COR-L47 (cell line): ENCODE measurements around the gene IGF2BP1.
"Not testable (repeated sequence)": the region's sequence is repeated elsewhere in the genome, so short reads cannot be mapped to it uniquely, and the experiment has no call there.

ENCODE experiments used
- DNase-seq: peaks from one replicate; lab custom pipeline; 2025; lab: John Stamatoyannopoulos, UW

The IGF2BP1 gene

DNA sequence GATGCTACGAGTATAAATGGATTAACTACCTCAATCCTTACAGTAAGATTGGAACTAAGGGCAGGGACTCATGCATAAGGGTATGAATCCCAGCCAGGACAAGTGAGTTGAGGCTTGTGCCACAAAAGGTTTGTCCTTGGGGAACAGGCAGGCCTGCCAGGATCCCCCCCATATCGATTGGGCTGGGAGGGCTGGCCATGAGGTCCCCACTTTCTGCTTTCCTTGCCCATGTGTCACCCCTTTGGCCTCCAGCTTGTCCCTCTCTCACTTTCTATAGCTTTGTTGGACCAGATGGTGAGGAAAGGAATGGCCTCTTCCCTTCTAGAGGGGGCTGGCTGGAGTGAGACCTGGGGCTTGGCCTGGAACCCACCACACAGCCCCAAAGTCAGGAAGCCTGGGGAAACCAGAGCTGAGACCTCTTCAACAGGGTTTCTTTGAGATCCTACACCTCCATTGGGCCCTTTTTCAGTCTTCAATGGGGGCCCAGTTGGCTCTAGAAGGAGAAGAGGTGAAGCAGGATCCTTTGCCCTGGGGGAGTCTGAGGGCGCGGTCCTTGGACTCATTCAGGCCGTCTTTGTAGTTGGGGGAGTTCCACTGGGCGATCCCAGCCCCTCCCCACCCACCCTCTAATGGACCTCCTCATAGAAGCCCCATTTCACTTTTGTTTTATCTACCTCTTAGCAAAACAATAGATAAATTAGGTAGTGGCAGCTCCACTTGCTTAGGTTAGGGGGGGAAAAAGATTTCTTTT lies 57.3 kb downstream of the IGF2BP1 start:
- DNase-seq, result no peak

DNA sequence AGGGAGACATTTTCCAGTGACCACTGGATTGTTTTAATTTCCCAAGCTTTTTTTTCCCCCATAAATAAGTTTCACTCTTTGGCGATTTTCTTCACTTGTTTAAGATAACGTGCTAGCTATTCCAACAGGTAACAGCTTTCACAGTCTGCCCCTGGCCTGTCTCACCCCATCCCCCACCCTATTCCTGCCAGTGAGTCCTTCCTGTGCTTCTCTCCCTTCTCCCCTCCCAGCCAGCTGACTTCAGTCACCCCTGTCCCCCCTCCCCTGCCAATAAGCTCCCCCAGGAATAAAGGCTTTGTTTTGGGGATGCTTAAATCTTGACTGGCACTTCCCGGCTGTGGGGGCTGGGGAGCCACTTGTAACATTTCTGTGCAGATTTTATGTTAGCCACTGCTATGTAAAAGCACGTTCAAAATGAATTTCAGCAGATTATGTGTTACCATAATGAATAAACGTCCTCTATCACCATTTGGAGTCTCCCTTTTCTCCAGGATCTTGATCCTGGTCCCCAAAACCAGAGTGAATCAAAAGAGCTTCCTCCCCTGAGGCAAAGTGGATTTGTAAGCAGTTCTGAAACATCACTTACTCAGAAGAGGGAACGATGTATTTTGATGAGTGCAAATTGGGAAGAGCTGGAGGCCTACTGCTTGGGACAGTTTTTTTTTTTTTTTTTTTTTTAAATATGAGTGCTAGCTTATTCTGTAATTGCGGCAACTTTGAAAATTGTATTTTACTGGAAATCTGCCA lies 58.2 kb downstream of the IGF2BP1 start:
- DNase-seq, result no peak

DNA sequence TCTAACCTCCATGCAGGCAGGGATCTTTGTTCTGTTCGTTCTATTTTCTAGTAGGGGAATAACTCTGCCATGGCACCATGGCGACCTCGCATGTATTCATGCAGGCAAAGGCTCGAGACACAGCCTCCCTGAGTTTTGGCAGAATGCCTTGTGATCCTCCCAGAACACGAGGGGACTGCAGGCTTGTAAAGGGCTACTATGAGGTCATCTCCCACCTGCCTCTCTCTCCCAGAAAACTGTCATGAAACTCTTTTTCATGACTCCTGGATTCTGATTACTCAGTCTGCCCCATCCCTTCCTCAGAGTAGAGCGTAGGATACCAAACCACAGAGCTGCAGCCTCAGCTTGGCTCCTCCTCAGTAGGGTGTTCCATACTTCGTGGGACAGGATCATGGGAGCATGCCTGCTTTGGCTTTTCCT lies 64.3 kb downstream of the IGF2BP1 start:
- DNase-seq, result no peak

DNA sequence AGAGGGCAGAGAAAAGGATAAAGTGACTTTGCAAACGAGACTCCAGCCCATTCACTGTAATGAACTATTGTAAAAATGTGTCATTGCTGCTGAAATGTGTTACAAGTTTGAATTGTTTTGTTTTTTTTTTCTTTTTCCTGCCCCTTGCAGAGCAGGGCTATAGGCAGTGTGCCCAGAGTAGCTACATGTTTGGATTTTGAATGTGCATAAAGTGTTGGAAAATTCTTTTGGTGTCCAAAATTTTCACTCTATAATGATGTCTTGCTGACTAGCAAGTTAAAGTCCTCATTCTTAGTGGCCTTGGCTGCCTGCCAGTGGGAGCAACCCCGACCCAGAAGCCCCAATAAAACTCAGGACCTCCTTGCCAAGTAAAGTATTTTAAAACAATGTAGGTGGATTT lies 66.5 kb downstream of the IGF2BP1 start:
- no peak for DNase-seq

DNA sequence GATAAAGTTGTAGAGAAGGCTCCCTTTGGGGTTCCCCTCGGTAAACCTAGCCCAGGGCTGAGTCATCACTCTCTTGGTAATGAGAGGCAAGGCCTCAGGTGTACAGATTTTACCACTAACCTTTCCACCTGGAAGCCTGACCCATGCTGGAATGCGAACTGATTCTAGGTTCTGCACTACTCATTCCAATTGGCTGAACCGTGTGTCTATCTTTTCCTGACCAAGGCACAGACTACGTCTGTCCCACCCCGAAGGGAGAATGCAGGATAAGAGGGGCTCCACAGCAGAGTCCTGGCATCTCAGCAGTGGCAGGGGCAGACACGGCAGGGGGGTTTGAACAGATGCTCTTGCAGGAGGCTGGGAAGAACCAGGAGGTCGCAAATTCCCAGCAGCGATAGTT lies 70.0 kb downstream of the IGF2BP1 start:
- no peak for DNase-seq

DNA sequence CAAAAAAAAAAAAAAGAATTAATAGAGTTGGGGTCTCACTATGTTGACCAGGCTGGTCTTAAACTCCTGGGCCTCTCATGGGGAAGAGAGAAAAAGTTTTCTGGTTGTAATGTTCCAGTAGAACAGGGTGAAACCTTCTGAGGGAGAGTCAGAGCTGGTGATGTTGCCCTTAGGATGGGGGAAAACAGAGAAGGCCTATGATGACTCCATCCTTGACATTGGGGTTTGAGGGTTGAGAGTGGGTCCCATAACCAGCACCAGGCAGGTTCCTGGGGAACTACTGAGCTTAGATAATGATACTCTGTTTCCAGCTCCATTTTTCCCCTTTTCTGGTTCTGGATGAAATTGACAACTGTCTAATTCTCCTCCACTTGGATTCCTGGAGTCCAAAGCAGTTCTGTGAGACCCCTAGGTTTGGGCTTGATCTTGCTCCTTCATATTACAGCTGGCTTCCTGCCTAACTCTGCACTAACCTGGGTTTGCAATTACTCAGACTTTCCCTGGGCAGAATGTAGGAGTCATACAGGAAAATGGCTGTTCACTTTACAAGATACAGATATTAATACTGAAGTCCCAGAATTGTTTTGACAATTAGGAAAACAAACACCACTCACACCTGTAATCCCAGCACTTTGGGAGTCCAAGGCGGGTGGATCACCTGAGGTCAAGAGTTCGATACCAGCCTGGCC lies 72.5 kb downstream of the IGF2BP1 start:
- no peak for DNase-seq

DNA sequence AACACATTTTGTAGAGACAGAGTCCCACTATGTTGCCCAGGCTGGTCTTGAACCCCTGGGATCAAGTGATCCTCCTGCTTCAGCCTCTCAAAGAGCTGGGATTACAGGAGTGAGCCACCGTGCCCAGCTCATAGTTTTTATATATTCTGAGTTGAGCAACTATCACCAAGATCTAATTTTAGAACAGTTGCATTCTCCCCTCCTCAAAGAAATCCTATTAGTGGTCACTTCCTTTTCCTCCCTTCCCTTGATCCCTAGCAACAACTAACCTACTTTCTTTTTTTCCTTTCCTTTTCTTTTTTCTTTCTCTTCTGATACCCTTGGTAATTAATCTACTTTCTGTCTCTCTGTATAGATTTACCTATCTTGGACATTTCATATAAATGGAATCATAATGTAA lies 73.9 kb downstream of the IGF2BP1 start:
- no peak for DNase-seq

DNA sequence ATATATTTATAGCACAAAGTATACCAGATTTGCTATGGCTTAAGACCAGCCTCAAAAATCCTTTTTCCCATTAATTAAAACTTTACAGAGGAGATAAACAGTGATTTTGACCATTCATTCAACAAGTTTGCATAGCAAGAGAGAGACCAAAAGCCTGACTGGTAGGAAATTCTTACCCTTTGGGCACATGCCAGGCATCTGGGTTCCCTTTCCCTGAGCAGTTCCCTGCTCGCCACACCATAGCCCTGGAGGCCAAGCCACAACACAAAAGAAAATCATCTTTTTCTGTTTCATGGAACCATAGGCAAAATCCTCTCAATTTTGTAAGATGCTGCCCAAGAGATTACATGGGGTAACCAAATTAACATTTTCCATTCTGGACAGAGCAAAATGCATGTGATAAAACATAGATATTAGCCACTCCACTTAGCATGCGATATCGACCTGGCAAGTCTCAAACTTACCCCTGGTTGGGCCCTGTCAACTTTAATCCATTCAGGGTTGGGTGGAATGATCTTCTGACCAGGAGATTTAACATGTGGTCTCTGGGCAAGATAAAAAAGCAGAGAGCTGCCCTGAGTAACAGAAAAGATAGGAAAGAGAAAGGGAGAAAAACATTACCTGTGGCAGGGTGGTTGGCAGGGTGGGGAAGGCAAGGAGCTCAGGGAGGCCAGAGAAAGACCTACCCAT lies 77.8 kb downstream of the IGF2BP1 start:
- no peak for DNase-seq

DNA sequence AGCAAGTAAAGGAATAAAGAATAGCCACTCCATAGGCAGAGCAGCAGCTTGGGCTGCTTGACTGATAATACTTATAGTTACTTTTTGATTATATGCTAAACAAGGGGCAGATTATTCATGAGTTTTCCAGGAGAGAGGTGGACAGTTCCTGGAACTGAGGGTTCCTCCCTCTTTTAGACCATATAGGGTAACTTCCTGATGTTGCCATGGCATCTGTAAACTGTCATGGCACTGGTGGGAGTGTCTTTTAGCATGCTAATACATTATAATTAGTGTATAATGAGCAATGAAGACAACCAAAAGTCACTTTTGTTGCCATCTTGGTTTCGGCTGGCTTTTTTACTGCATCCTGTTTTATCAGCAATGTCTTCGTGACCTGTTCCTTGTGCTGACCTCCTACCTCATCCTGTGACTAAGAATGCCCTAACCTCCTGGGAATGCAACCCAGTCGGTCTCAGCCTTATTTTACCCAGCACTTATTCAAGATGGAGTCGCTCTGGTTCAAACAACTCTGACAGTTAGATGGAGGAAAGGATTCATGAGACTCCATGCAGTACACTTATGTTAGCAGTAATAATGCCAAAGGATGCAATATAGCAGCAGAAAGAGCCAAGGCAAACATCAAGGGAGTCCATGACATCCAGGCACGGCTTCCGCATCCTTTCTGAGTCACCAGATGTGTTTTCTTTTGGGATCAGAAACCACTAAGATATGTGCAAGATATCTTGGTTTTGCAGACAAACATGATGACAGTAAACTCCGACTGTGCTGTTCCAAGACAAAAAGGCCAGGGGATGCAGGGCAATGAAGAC lies 79.6 kb downstream of the IGF2BP1 start:
- no peak for DNase-seq

DNA sequence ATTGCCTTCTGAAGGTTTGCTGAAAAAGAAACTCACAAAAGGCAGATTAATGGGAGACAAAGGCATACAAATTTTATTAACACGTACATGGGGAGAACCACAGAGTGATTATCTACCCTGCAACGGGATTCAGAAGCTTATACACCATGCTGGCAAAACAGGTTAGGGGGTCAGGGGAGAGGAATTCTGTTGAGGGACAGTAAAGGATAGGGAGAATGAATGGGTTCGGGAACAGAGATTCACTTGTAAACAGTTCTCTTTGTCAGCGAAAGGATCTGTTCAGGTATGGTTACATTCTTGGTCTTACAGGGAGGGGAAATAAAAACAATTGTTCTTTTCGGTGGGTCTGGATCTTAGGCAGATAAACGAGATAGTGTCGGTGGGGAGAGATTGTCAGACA lies 81.1 kb downstream of the IGF2BP1 start:
- DNase-seq, result no peak

DNA sequence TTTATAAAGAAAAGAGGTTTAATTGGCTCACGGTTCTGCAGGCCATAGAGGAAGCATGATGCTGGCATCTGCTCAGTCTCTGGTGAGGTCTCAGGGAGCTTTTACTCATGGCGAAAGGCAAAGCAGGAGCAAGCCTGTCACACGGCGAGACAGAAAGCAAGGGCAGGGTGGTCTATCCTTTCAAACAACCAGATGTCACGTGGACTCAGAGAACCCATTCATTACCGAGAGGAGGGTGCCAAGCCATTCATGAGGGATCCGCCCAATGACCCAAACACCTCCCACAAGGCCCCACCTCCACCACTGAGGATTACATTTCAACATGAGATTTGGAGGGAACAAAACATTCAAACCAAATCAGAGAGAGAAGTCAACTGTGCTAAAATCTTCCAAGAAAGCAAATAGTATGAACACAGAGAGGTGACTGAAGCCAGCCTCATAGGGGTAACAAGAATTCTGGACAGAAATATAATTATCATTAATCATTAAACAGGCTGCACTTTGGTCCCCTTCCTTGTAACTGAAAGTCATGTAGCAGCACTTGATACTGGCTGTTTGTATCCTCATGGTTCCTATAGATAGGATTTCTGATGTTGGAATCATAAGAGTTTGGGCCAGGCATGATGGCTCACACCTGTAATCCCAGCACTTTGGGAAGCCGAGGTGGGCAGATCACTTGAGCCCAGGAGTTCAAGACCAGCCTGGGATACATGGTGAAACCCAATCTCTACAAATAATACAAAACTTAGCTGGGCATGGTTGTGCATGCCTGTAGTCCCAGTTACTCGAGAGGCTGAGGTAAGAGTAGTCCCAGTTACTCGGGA lies 82.9 kb downstream of the IGF2BP1 start:
- no peak for DNase-seq

DNA sequence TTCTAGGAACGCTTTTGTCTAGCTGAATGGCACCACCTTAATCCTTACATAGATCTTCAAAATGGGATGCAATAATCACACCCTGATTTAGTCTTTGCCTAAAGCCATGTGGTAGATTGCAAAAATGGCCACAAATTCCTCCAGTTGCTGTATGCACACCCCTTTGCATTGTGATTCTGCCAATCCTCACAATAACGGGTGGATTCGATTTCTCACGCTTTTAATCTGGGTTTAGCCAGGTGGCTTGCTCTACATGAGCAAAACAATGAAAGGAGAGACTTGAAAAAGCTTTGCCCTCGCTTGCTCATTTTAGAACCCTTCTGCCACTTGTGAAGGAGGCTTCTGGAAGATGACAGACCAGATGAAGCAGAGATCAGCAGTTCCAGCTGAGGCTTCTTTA lies 85.0 kb downstream of the IGF2BP1 start:
- DNase-seq, result no peak

DNA sequence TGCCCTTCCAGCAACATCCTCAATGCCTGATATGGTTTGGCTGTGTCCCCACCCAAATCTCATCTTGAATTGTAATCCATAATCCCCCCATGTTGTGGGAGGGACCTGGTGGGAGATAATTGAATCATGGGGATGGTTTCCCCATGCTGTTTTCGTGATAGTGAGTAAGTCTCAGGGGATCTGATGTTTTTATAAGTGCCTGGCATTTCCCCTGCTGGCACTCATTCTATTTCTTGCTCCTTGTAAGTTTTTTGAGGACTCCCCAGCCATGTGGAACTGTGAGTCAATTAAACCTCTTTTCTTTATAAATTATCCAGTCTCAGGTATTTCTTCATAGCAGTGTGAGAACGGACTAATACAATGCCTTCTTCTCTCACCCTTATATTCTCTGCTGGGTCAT lies 87.9 kb downstream of the IGF2BP1 start:
- not testable (repeated sequence) for DNase-seq

DNA sequence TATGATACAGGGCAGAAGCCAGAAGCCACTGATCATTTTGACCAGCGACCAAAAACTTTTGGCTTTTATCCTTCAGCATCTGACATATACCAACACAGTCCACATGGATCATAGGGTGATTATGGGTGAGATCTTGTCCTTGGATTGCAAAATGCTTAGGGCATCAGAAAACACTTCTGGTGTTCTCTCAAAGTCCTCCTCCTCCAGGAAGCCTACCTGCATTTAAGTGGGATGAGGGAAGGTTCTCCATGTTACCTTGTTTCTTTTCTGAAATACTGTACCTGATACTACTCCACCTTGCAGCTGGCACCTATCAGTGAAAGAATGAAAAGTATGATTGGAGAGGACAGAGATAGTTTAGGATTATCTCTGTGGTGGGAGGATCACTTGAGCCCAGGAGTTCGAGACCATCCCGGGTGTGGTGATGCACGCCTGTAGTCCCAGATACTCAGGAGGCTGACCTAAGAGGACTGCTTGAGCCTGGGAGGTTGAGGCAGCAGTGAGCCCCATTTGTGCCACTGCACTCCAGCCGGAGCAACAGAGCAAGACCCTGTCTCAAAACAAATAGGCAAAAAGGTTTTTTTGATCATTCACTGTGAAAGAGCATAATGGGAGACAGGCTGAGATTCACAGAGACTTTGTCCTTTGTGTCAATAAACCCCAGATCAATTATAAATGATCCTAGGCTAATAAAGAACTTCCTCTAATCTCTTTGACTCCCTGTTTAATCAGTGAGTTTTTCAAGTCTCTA lies 88.6 kb downstream of the IGF2BP1 start:
- DNase-seq, result no peak

DNA sequence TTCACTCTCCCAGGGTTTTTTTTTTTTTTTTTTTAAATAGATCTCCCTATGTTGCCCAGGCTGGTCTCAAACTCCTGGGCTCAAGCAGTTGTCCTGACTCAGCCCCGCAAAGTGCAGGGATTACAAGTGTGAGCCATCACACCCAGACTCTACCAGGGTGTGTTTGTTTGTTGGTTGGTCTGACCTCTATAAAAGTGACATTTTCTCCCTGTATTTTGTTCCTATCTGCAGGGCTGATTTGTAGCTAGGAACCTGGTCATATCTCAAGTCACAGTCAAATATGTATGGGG lies 89.1 kb downstream of the IGF2BP1 start:
- DNase-seq, result no peak

DNA sequence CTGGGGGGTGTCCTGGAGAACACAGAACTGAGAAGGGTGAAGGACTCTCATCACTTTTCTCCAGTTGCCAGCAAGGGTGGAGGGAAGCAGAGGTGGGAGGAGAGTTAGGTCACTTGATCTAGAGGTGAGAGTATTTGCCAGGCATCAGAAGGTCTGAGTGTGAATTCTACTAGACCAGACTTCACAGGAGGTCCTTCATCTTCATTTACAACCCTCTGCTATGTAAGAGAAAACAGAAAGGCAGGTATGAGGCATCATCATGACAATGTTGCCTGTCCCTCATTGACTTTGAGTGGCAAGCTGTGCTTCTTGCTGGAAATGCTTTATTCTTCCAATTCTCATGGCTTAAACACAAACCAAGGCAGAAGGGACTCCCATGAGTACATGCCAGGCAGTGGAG lies 89.5 kb downstream of the IGF2BP1 start:
- no peak for DNase-seq

DNA sequence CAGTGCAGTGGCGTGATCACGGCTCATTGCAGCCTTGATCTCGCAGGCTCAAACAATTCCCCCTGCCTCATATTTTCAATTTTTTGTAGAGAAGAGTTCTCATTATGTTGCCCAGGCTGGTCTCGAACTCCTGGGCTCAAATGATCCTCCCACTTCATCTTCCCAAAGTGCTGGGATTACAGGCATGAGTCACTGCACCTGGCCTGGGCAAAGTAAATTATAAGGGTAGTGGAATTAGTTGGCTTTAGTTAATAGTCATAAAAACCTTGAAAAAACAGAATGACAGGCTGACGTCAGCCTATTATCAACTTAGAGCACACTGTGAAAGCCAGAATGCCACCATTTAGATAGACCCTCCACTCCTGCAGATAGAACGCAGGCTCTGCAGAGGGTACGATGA lies 91.9 kb downstream of the IGF2BP1 start:
- no peak for DNase-seq

DNA sequence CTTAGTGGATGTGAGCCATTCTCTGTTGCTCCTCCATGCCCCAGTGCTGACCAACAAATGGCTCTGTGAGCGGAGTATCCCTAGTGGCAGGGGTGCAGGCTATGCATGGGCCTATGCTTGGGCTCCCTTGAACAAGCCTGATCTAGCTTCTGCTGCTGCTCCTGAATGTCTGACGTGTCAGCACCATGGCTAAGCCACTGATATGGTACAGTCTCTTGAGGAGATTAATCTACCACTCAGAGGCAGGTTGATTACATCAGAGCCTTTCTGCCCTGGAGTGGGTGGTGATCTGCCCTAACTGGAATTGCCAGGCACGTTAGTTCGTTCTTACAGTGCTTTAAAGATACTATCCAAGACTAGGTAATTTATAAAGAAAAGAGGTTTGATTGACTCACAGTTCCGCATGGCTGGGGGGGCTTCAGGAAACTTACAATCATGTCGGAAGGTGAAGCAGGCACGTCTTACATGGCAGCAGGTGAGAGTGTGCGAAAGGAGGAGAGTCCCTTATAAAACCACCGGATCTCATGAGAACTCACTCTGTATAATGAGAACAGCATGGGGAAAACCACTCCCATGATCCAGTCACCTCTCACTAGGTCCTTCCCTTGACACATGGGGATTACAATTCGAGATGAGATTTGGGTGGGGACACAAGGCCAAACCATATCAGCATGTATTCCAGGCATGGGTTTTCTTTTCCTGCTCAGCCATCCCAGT lies 93.9 kb downstream of the IGF2BP1 start:
- no peak for DNase-seq

DNA sequence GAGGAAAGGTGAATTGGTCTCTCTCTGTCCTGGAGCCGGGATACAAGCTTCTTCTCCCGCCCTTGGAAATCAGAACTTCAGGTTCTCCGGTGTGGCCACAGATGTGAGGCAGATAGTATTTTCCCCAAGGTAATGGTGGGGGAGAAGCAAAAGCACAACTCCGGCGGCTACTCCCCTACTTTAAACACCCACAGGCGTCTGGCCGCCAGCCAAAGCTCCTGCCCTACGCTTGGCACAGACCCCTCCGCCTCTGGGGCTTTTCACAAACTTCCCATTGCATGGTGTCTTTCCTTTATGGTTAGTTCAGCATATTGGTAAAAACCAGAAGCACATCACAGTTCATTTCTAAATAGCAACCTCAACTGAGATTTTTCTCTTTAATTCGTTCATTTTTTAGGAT lies 95.9 kb downstream of the IGF2BP1 start:
- no peak for DNase-seq

DNA sequence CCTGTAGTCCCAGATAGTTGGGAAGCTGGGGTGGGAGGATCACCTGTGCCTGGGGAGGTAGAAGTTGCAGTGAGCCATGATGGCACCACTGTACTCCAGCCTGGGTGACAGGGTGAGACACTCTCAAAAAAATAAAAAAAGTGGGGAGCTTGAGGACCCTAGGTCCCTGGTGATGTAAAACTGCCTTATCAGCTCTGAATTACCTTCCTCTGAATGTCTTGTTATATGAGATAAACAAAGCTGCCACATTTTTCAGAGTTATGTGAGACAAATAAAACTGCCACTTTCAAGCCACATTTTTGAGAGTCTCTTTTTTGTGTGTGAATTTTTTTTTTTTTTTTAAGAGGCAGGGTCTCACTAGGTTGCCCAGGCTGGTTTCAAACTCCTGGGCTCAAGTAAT lies 103.4 kb downstream of the IGF2BP1 start:
- no peak for DNase-seq
